KMS-11 (cell line): ENCODE results near the gene SFXN2.

Experiments used
- H2AFZ ChIP-seq: fragments of 200-600 bp; sonication (generic); 2 replicates; pipeline ENCODE4 v1.6.1; 2016; ENCODE audit warnings: antibody characterized with exemption, mixed run types, low read depth
- H3K27ac ChIP-seq: fragments of 200-600 bp; sonication (generic); 2 replicates; pipeline ENCODE4 v1.6.1; 2016; ENCODE audit warnings: mild to moderate bottlenecking, mixed run types
- H3K27me3 ChIP-seq: fragments of 200-600 bp; sonication (generic); 2 replicates; pipeline ENCODE4 v1.6.1; 2017; ENCODE audit warnings: mild to moderate bottlenecking, low read depth, mixed run types, moderate library complexity; ENCODE audit not compliant: insufficient read depth
- H3K36me3 ChIP-seq: fragments of 200-600 bp; sonication (generic); 2 replicates; pipeline ENCODE4 v1.6.1; 2017; ENCODE audit warnings: mild to moderate bottlenecking, mixed run types; ENCODE audit not compliant: insufficient read depth
- H3K4me1 ChIP-seq: fragments of 200-600 bp; sonication (generic); 2 replicates; pipeline ENCODE4 v1.6.1; 2016; ENCODE audit warnings: mild to moderate bottlenecking, low read depth, mixed run types; ENCODE audit not compliant: poor library complexity, severe bottlenecking
- H3K4me2 ChIP-seq: fragments of 200-600 bp; sonication (generic); 2 replicates; pipeline ENCODE4 v1.7.0; 2016; ENCODE audit warnings: mild to moderate bottlenecking, mixed run types
- H3K4me3 ChIP-seq: fragments of 200-600 bp; sonication (generic); IDR thresholded peaks from 2 replicates; pipeline ENCODE4 v1.6.1; 2017; ENCODE audit warnings: low read depth, low read length, mixed read lengths; ENCODE audit not compliant: insufficient read depth
- H3K79me2 ChIP-seq: fragments of 200-600 bp; sonication (generic); 2 replicates; pipeline ENCODE4 v1.6.1; 2016; ENCODE audit warnings: low read depth, mixed run types; ENCODE audit not compliant: insufficient read depth
- H3K9ac ChIP-seq: fragments of 200-600 bp; sonication (generic); 2 replicates; pipeline ENCODE4 v1.6.1; 2016; ENCODE audit warnings: mild to moderate bottlenecking, mixed run types
- H4K20me1 ChIP-seq: fragments of 200-600 bp; sonication (generic); 2 replicates; pipeline ENCODE4 v1.6.1; 2016; ENCODE audit warnings: mild to moderate bottlenecking, mixed run types; ENCODE audit not compliant: insufficient read depth
- CTCF ChIP-seq: fragments of 200-600 bp; sonication (generic); conservative IDR thresholded peaks from 2 replicates; pipeline ENCODE4 v1.6.1; 2017; ENCODE audit warnings: low read depth, mild to moderate bottlenecking, antibody characterized with exemption, low read length, moderate library complexity, mixed read lengths

The SFXN2 gene

GRCh38 chr10:102701272-102701671 lies 13.2 kb upstream of the SFXN2 start:
- H3K36me3 ChIP-seq = no peaks in the 10 kb centered on the region
- no peak for TF ChIP-seq CTCF
- no peak overlapping the region for H3K4me2 ChIP-seq
- H3K27me3 ChIP-seq = no peaks in the 10 kb centered on the region
- H3K27ac ChIP-seq = no peak overlapping the region
- H3K9ac ChIP-seq = no peak overlapping the region
- no peak overlapping the region for H3K4me3 ChIP-seq
- H4K20me1 ChIP-seq = no peaks in the 10 kb centered on the region
- H2AFZ ChIP-seq = no peak overlapping the region
- no peaks in the 10 kb centered on the region for H3K4me1 ChIP-seq
- H3K79me2 ChIP-seq = no peaks in the 10 kb centered on the region

- Histone ChIP-seq H3K4me3 (no peak overlapping the region), H3K79me2 (no peaks in the 10 kb centered on the region), H3K9ac (no peak overlapping the region), H3K27me3 (no peaks in the 10 kb centered on the region), H3K4me2 (no peak overlapping the region), H3K27ac (no peak overlapping the region), H3K36me3 (no peaks in the 10 kb centered on the region), H3K4me1 (no peaks in the 10 kb centered on the region), H4K20me1 (no peaks in the 10 kb centered on the region), H2AFZ (no peak overlapping the region)
- no peak for TF ChIP-seq CTCF
Observed at GRCh38 chr10:102701796-102702195, 12.6 kb upstream of the SFXN2 start.

GRCh38 chr10:102702742-102703141 lies 11.7 kb upstream of the SFXN2 start:
- H3K27me3 ChIP-seq = no peaks in the 10 kb centered on the region
- no peaks in the 10 kb centered on the region for H3K4me1 ChIP-seq
- H2AFZ ChIP-seq = no peak overlapping the region
- no peak overlapping the region for H3K27ac ChIP-seq
- TF ChIP-seq CTCF = no peak
- no peak overlapping the region for H3K4me2 ChIP-seq
- no peaks in the 10 kb centered on the region for H4K20me1 ChIP-seq
- no peaks in the 10 kb centered on the region for H3K79me2 ChIP-seq
- H3K4me3 ChIP-seq = no peak overlapping the region
- no peaks in the 10 kb centered on the region for H3K36me3 ChIP-seq
- no peak overlapping the region for H3K9ac ChIP-seq

GRCh38 chr10:102704915-102705314 lies 9.5 kb upstream of the SFXN2 start:
- Histone ChIP-seq H3K4me3 (no peak overlapping the region), H3K27me3 (no peaks in the 10 kb centered on the region), H3K27ac (no peak overlapping the region), H3K4me1 (no peaks in the 10 kb centered on the region), H3K36me3 (no peaks in the 10 kb centered on the region), H2AFZ (no peak overlapping the region), H3K4me2 (no peak overlapping the region), H4K20me1 (no peaks in the 10 kb centered on the region), H3K9ac (no peak overlapping the region), H3K79me2 (no peaks in the 10 kb centered on the region)
- TF ChIP-seq CTCF = no peak

GRCh38 chr10:102705531-102705930 lies 8.9 kb upstream of the SFXN2 start:
- H3K4me2 ChIP-seq = no peak overlapping the region

More at GRCh38 chr10:102705531-102705930, 8.9 kb upstream of the SFXN2 start:
- H4K20me1 ChIP-seq = no peaks in the 10 kb centered on the region
- TF ChIP-seq CTCF = no peak
- H3K27me3 ChIP-seq = no peaks in the 10 kb centered on the region
- H3K9ac ChIP-seq = no peak overlapping the region
- no peak overlapping the region for H3K4me3 ChIP-seq
- H3K36me3 ChIP-seq = no peaks in the 10 kb centered on the region
- no peaks in the 10 kb centered on the region for H3K4me1 ChIP-seq
- H3K79me2 ChIP-seq = no peaks in the 10 kb centered on the region
- H2AFZ ChIP-seq = no peak overlapping the region
- H3K27ac ChIP-seq = no peak overlapping the region
